Measurements from ENCODE around the gene ZNF148. TPM values are rescaled to one million over a fixed set of nuclear protein-coding genes. Genes with fewer than 3 reads are reported as not detected.

ZNF148 gene
- total and polyA plus RNA-seq, 2 donors, result 7.6 to 34.2 TPM

GRCh38 chr3:125292015-125292414 lies 83.1 kb downstream of the ZNF148 start:
- peaks cover 4 to 10% of the 10 kb centered on the region in 2 donors for H3K36me3 ChIP-seq (ENCODE audit: control insufficient read depth in 2 of 2, insufficient read depth in 2 of 2, low read length in 1 of 2)
- no peak overlapping the region for H3K4me3 ChIP-seq (ENCODE audit: low read length in 2 of 2)
- DNase-seq (ENCODE audit: low read depth in 6 of 9, low spot score in 9 of 9), result no peak
- 99% methylated on average over 4 of the region's 4 CpGs for WGBS
- H3K27ac ChIP-seq (ENCODE audit: low read depth in 1 of 2, low read length in 1 of 2), result no peak overlapping the region
- H3K9me3 ChIP-seq (ENCODE audit: control insufficient read depth in 2 of 2, insufficient read depth in 1 of 2, low read length in 1 of 2), result no peaks in the 10 kb centered on the region
- H3K27me3 ChIP-seq (ENCODE audit: control insufficient read depth in 2 of 2, insufficient read depth in 1 of 2, low read length in 1 of 2), result no peaks in the 10 kb centered on the region
- H3K4me1 ChIP-seq (ENCODE audit: control insufficient read depth in 2 of 2, insufficient read depth in 2 of 2, low read length in 2 of 2), result no peaks in the 10 kb centered on the region

DNA sequence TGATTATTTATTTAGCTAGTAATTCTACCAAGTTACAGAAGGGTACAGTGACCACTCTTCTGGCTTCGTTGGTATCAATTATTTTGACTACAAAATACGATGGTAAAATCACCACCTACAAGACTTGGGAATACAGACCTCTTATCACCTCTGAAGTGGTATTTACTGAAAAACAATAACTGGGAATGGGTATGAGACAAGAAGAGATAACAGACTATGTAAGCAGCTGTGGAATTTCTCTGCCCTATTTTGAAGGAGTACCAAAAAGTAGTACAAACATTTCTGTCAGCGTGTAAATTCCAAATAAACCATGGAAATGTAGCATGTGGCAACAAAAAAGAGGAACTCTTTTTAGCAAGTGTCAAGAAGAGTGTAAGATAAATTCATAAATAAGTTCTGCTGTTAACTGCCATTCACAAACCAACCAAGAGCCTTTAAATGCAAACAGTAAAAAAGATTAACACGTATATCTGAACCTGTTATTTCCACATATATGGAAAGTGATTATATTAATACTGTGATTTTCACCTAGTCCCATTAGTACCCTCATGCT lies 85.6 kb downstream of the ZNF148 start:
- DNase-seq (ENCODE audit: low read depth in 6 of 9, low spot score in 9 of 9), result no peak
- Histone ChIP-seq H3K27me3 (ENCODE audit: control insufficient read depth in 2 of 2, insufficient read depth in 1 of 2, low read length in 1 of 2) (no peaks in the 10 kb centered on the region), H3K27ac (ENCODE audit: low read depth in 1 of 2, low read length in 1 of 2) (no peak overlapping the region), H3K4me3 (ENCODE audit: low read length in 2 of 2) (no peak overlapping the region), H3K4me1 (ENCODE audit: control insufficient read depth in 2 of 2, insufficient read depth in 2 of 2, low read length in 2 of 2) (no peaks in the 10 kb centered on the region), H3K9me3 (ENCODE audit: control insufficient read depth in 2 of 2, insufficient read depth in 1 of 2, low read length in 1 of 2) (no peaks in the 10 kb centered on the region), H3K36me3 (ENCODE audit: control insufficient read depth in 2 of 2, insufficient read depth in 2 of 2, low read length in 1 of 2) (peaks cover 4 to 10% of the 10 kb centered on the region in 2 donors)
- WGBS, result 89% methylated on average over 4 of the region's 4 CpGs

DNA sequence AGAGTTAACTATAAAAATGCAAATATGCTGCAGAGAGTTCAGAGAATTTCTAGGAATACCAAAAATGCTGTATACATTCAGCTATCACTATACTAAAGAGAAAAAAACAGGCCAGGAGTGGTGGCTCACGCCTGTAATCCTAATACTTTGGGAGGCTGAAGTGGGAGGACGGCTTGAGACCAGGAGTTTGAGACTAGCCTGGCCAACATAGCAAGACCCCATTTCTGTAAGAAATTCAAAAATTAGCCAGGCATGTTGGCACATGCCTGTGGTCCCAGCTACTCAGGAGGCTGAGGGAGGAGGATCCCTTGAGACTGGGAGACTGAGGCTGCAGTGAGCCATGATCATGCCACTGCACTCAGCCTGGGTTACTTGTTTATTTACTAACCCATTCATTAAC lies 87.9 kb downstream of the ZNF148 start:
- no peak for DNase-seq (ENCODE audit: low read depth in 6 of 9, low spot score in 9 of 9)
- H3K27me3 ChIP-seq (ENCODE audit: control insufficient read depth in 2 of 2, insufficient read depth in 1 of 2, low read length in 1 of 2), result no peaks in the 10 kb centered on the region
- no peak overlapping the region for H3K4me3 ChIP-seq (ENCODE audit: low read length in 2 of 2)
- peaks cover 4 to 10% of the 10 kb centered on the region in 2 donors for H3K36me3 ChIP-seq (ENCODE audit: control insufficient read depth in 2 of 2, insufficient read depth in 2 of 2, low read length in 1 of 2)
- 98% methylated on average over 2 of the region's 2 CpGs for WGBS
- H3K27ac ChIP-seq (ENCODE audit: low read depth in 1 of 2, low read length in 1 of 2), result no peak overlapping the region
- no peaks in the 10 kb centered on the region for H3K9me3 ChIP-seq (ENCODE audit: control insufficient read depth in 2 of 2, insufficient read depth in 1 of 2, low read length in 1 of 2)
- H3K4me1 ChIP-seq (ENCODE audit: control insufficient read depth in 2 of 2, insufficient read depth in 2 of 2, low read length in 2 of 2), result no peaks in the 10 kb centered on the region

DNA sequence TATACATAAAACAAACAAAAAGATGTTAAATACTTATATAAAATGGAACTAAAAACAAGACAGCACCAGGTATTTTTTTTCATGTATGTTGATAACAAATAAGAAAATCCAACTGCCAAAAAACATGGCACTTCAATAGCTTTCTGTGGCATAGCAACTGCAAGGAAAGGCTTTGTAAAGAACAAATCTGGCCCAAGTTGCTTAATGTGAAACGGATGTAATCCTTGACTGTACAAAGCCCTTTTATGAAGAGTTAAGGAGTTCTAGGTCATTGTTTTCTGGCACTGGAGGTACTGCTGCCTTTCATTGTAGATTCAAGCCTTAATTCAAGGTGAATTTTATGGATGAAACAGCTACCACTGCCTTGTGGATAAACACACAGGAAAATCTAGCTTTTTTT lies 93.7 kb downstream of the ZNF148 start:
- DNase-seq (ENCODE audit: low read depth in 6 of 9, low spot score in 9 of 9), result no peak
- Histone ChIP-seq H3K9me3 (ENCODE audit: control insufficient read depth in 2 of 2, insufficient read depth in 1 of 2, low read length in 1 of 2) (no peaks in the 10 kb centered on the region), H3K27ac (ENCODE audit: low read depth in 1 of 2, low read length in 1 of 2) (no peak overlapping the region), H3K4me3 (ENCODE audit: low read length in 2 of 2) (no peak overlapping the region), H3K27me3 (ENCODE audit: control insufficient read depth in 2 of 2, insufficient read depth in 1 of 2, low read length in 1 of 2) (no peaks in the 10 kb centered on the region), H3K36me3 (ENCODE audit: control insufficient read depth in 2 of 2, insufficient read depth in 2 of 2, low read length in 1 of 2) (peaks cover 0 to 8% of the 10 kb centered on the region in 2 donors), H3K4me1 (ENCODE audit: control insufficient read depth in 2 of 2, insufficient read depth in 2 of 2, low read length in 2 of 2) (no peaks in the 10 kb centered on the region)
- WGBS, result 97% methylated on average over 1 of the region's 1 CpG

DNA sequence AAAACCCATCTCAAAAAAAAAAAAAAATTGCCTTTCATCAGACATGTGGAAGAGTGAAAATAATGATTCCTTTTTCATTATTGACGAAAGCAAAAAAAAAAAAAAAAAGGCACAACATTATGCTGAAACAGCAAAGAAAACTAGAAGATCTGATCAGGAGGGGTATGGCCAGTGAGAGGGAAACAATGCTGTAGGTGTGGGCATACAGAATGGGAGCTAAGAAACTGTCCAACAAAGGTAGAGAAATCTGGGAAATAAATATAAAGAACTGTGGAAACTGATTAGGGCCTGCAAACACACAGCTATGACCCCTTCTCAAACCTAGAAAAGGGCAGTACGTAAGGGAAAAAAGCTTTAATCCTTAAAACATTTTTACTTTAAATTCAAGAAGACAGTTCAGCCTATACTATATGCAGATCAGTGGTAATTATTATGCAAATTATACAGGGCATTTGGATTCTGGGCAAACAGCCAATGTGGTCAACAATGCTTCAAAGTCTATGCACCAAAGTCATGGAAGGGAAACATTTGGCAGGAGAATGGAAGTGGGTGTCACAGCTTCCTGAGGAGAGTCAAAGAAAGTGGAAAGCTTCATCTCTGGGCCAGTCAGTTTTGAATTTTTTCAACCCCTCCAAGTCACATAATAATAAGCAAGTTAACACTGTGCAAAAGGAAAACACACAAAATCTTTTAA lies 94.3 kb downstream of the ZNF148 start:
- Histone ChIP-seq H3K4me3 (ENCODE audit: low read length in 2 of 2) (no peak overlapping the region), H3K4me1 (ENCODE audit: control insufficient read depth in 2 of 2, insufficient read depth in 2 of 2, low read length in 2 of 2) (no peaks in the 10 kb centered on the region), H3K36me3 (ENCODE audit: control insufficient read depth in 2 of 2, insufficient read depth in 2 of 2, low read length in 1 of 2) (peaks cover 0 to 8% of the 10 kb centered on the region in 2 donors), H3K27ac (ENCODE audit: low read depth in 1 of 2, low read length in 1 of 2) (no peak overlapping the region), H3K27me3 (ENCODE audit: control insufficient read depth in 2 of 2, insufficient read depth in 1 of 2, low read length in 1 of 2) (no peaks in the 10 kb centered on the region), H3K9me3 (ENCODE audit: control insufficient read depth in 2 of 2, insufficient read depth in 1 of 2, low read length in 1 of 2) (no peaks in the 10 kb centered on the region)
- WGBS, result 95% methylated on average over 2 of the region's 2 CpGs
- no peak for DNase-seq (ENCODE audit: low read depth in 6 of 9, low spot score in 9 of 9)

DNA sequence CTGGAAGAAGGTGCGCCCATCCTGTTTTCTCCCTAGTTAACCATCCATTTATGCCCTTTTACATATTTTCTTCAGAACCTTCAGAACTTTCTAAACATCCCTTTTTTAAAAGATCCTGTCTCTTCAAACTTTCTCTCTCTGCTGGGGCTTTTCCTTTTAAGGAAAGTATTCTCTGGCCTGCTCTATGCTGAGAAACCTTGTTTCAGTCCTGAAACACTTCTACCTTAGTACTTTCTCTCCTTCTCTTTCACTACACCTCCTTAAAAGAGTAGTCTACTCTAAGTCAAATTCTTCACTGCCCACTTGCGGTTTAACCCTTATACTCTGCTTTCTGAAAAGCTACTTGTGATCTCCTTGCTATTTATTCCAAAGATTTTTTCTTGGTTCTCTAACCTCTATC lies 97.0 kb downstream of the ZNF148 start:
- Histone ChIP-seq H3K4me3 (ENCODE audit: low read length in 2 of 2) (no peak overlapping the region), H3K27ac (ENCODE audit: low read depth in 1 of 2, low read length in 1 of 2) (no peak overlapping the region), H3K9me3 (ENCODE audit: control insufficient read depth in 2 of 2, insufficient read depth in 1 of 2, low read length in 1 of 2) (no peaks in the 10 kb centered on the region), H3K36me3 (ENCODE audit: control insufficient read depth in 2 of 2, insufficient read depth in 2 of 2, low read length in 1 of 2) (peaks cover 0 to 8% of the 10 kb centered on the region in 2 donors), H3K27me3 (ENCODE audit: control insufficient read depth in 2 of 2, insufficient read depth in 1 of 2, low read length in 1 of 2) (no peaks in the 10 kb centered on the region), H3K4me1 (ENCODE audit: control insufficient read depth in 2 of 2, insufficient read depth in 2 of 2, low read length in 2 of 2) (no peaks in the 10 kb centered on the region)
- DNase-seq (ENCODE audit: low read depth in 6 of 9, low spot score in 9 of 9), result no peak
- 99% methylated on average over 2 of the region's 2 CpGs for WGBS

- Histone ChIP-seq H3K27me3 (ENCODE audit: control insufficient read depth in 2 of 2, insufficient read depth in 1 of 2, low read length in 1 of 2) (no peaks in the 10 kb centered on the region), H3K27ac (ENCODE audit: low read depth in 1 of 2, low read length in 1 of 2) (no peak overlapping the region), H3K36me3 (ENCODE audit: control insufficient read depth in 2 of 2, insufficient read depth in 2 of 2, low read length in 1 of 2) (peaks cover 3 to 6% of the 10 kb centered on the region in 2 donors), H3K4me3 (ENCODE audit: low read length in 2 of 2) (no peak overlapping the region), H3K9me3 (ENCODE audit: control insufficient read depth in 2 of 2, insufficient read depth in 1 of 2, low read length in 1 of 2) (no peaks in the 10 kb centered on the region), H3K4me1 (ENCODE audit: control insufficient read depth in 2 of 2, insufficient read depth in 2 of 2, low read length in 2 of 2) (no peaks in the 10 kb centered on the region)
- no peak for DNase-seq (ENCODE audit: low read depth in 6 of 9, low spot score in 9 of 9)
- 84% methylated on average over 7 of the region's 7 CpGs for WGBS
Observed at GRCh38 chr3:125271127-125271526, 104.0 kb downstream of the ZNF148 start.

- H3K9me3 ChIP-seq (ENCODE audit: control insufficient read depth in 2 of 2, insufficient read depth in 1 of 2, low read length in 1 of 2), result no peaks in the 10 kb centered on the region
- H3K4me3 ChIP-seq (ENCODE audit: low read length in 2 of 2), result no peak overlapping the region
- peaks cover 3 to 16% of the 10 kb centered on the region in 2 donors for H3K36me3 ChIP-seq (ENCODE audit: control insufficient read depth in 2 of 2, insufficient read depth in 2 of 2, low read length in 1 of 2)
- no peak for DNase-seq (ENCODE audit: low read depth in 6 of 9, low spot score in 9 of 9)
- 100% methylated on average over 1 of the region's 1 CpG for WGBS
- no peak overlapping the region for H3K27ac ChIP-seq (ENCODE audit: low read depth in 1 of 2, low read length in 1 of 2)
- no peaks in the 10 kb centered on the region for H3K4me1 ChIP-seq (ENCODE audit: control insufficient read depth in 2 of 2, insufficient read depth in 2 of 2, low read length in 2 of 2)
- H3K27me3 ChIP-seq (ENCODE audit: control insufficient read depth in 2 of 2, insufficient read depth in 1 of 2, low read length in 1 of 2), result no peaks in the 10 kb centered on the region
Observed at GRCh38 chr3:125267460-125267859, 107.7 kb downstream of the ZNF148 start.

DNA sequence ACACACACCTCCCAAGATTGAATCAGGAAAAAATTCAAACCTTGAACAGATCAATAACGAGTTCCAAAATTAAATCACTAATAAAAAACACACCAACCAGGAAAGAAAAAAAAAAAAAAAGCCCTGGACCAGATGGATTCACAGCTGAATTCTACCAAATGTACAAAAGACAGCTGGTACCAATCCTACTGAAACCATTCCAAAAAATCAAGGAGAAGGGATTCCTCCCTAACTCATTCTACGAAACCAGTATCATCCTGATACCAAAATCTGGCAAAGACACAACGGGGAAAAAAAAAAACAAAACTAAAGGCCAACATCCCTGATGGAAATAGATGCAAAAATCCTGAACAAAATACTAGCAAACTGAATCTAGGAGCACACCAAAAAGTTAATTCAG lies 108.2 kb downstream of the ZNF148 start:
- WGBS, result 97% methylated on average over 3 of the region's 3 CpGs
- no peak overlapping the region for H3K27ac ChIP-seq (ENCODE audit: low read depth in 1 of 2, low read length in 1 of 2)
- no peaks in the 10 kb centered on the region for H3K9me3 ChIP-seq (ENCODE audit: control insufficient read depth in 2 of 2, insufficient read depth in 1 of 2, low read length in 1 of 2)
- H3K36me3 ChIP-seq (ENCODE audit: control insufficient read depth in 2 of 2, insufficient read depth in 2 of 2, low read length in 1 of 2), result peaks cover 3 to 16% of the 10 kb centered on the region in 2 donors
- H3K27me3 ChIP-seq (ENCODE audit: control insufficient read depth in 2 of 2, insufficient read depth in 1 of 2, low read length in 1 of 2), result no peaks in the 10 kb centered on the region
- H3K4me1 ChIP-seq (ENCODE audit: control insufficient read depth in 2 of 2, insufficient read depth in 2 of 2, low read length in 2 of 2), result no peaks in the 10 kb centered on the region
- no peak for DNase-seq (ENCODE audit: low read depth in 6 of 9, low spot score in 9 of 9)
- no peak overlapping the region for H3K4me3 ChIP-seq (ENCODE audit: low read length in 2 of 2)
